GM12892 (cell line): ENCODE data around the gene CHTF18.

Experiments
- POLR2A ChIP-seq: IDR thresholded peaks from 2 replicates; pipeline ENCODE4 v1.6.1; 2011; ENCODE audit warnings: low read depth, low read length, control low read depth
- TAF1 ChIP-seq: IDR thresholded peaks from 2 replicates; pipeline ENCODE4 v1.6.1; 2011; ENCODE audit warnings: low read depth, mild to moderate bottlenecking, control low read depth, low read length, borderline replicate concordance

GRCh38 chr16:765488-765865 lies 22.9 kb upstream of the CHTF18 start:
- TF ChIP-seq POLR2A: no peak
- no peak for TF ChIP-seq TAF1
